Hepatocyte (in vitro differentiated cells): ENCODE results near the gene PIK3R5. TPM values are rescaled to one million over a fixed set of nuclear protein-coding genes. Genes with fewer than 3 reads are reported as not detected.

Experiments used
- DNase-seq: peaks from one replicate; pipeline ENCODE4 v3.0.0-alpha.2; 2016; ENCODE audit warnings: low spot score
- H2AFZ ChIP-seq: fragments of 200-600 bp; sonication (generic); 2 replicates; pipeline ENCODE4 v1.6.0; 2016; ENCODE audit warnings: antibody characterized with exemption, mild to moderate bottlenecking
- H3K27ac ChIP-seq: fragments of 200-600 bp; sonication (generic); 2 replicates; pipeline ENCODE4 v1.5.1; 2016; ENCODE audit warnings: mild to moderate bottlenecking
- H3K27me3 ChIP-seq: fragments of 200-600 bp; sonication (generic); 2 replicates; pipeline ENCODE4 v1.6.1; 2016
- H3K36me3 ChIP-seq: fragments of 200-600 bp; sonication (generic); replicated peaks from 2 replicates; pipeline ENCODE4 v1.5.1; 2016; ENCODE audit warnings: low read depth; ENCODE audit not compliant: insufficient read depth
- H3K4me1 ChIP-seq: fragments of 200-600 bp; sonication (generic); 2 replicates; pipeline ENCODE4 v1.5.1; 2016; ENCODE audit warnings: mild to moderate bottlenecking, moderate library complexity; ENCODE audit not compliant: insufficient read depth
- H3K4me2 ChIP-seq: fragments of 200-600 bp; sonication (generic); 2 replicates; pipeline ENCODE4 v1.6.0; 2016
- H3K4me3 ChIP-seq: fragments of 200-600 bp; sonication (generic); 2 replicates; pipeline ENCODE4 v1.5.1; 2016; ENCODE audit warnings: mild to moderate bottlenecking
- H3K79me2 ChIP-seq: fragments of 200-600 bp; sonication (generic); 2 replicates; pipeline ENCODE4 v1.6.0; 2017; ENCODE audit warnings: mild to moderate bottlenecking
- H3K9me2 ChIP-seq: fragments of 200-600 bp; sonication (generic); replicated peaks from 2 replicates; pipeline ENCODE4 v1.6.0; 2017; ENCODE audit warnings: mild to moderate bottlenecking; ENCODE audit not compliant: insufficient read depth
- H3K9me3 ChIP-seq: fragments of 200-600 bp; sonication (generic); 2 replicates; pipeline ENCODE4 v1.5.1; 2016; ENCODE audit warnings: low read depth, mild to moderate bottlenecking
- H4K20me1 ChIP-seq: fragments of 200-600 bp; sonication (generic); 2 replicates; pipeline ENCODE4 v1.6.0; 2016; ENCODE audit warnings: mild to moderate bottlenecking; ENCODE audit not compliant: insufficient read depth, poor library complexity, severe bottlenecking
- EZH2 ChIP-seq: fragments of 200-600 bp; sonication (generic); IDR thresholded peaks from 2 replicates; pipeline ENCODE4 v1.6.1; 2016; ENCODE audit warnings: antibody characterized with exemption, mild to moderate bottlenecking, borderline replicate concordance
- EZH2phosphoT487 ChIP-seq: fragments of 200-600 bp; sonication (generic); IDR thresholded peaks from one replicate; pipeline ENCODE4 v1.6.1; 2018; ENCODE audit warnings: antibody characterized with exemption, mild to moderate bottlenecking, low read depth, moderate library complexity; ENCODE audit not compliant: unreplicated experiment, severe bottlenecking
- WGBS: methylation state at CpG from one replicate; pipeline ENCODE4 v1.1.6; 2016; ENCODE audit warnings: low lambda C conversion rate; ENCODE audit errors: missing lambda C conversion rate; 5-methylcytosine and 5-hydroxymethylcytosine counted together
- polyA plus RNA-seq: library from polyadenylated mRNA; unstranded; fragments of >200 nt; fragmentation: Nextera tagmentation; extraction: Ambion mirVana; gene quantifications from 2 replicates; pipeline ENCODE4 v1.2.1, GENCODE V29; 2016
- total RNA-seq: library from RNA; depleted of rRNA; stranded (reverse); fragments of >200 nt; gene quantifications from 2 replicates; pipeline ENCODE4 v1.2.3, GENCODE V29; 2014
- TF ChIP-seq, protein P1 (sequence below): fragments of 200-600 bp; sonication (generic); IDR thresholded peaks from 2 replicates; pipeline ENCODE4 v1.5.1; 2016; ENCODE audit warnings: antibody characterized with exemption, mild to moderate bottlenecking; ENCODE audit not compliant: poor library complexity

The PIK3R5 gene
- total and polyA plus RNA-seq, 2 experiments from 2014 or later, result 2.6 TPM; not detected in 1

GRCh38 chr17:8946476-8946875 is 19.0 kb downstream of the PIK3R5 start:
- Histone ChIP-seq H3K4me2 (no peak overlapping the region), H3K4me3 (no peak overlapping the region), H3K36me3 (no peaks in the 10 kb centered on the region), H3K79me2 (no peaks in the 10 kb centered on the region), H3K27ac (no peak overlapping the region), H4K20me1 (no peaks in the 10 kb centered on the region), H3K4me1 (no peaks in the 10 kb centered on the region), H3K9me3 (no peaks in the 10 kb centered on the region), H2AFZ (no peak overlapping the region), H3K27me3 (peaks cover 9% of the 10 kb centered on the region), H3K9me2 (no peaks in the 10 kb centered on the region)
- no peak for DNase-seq
- TF ChIP-seq EZH2 (no peak), EZH2phosphoT487 (no peak)
- TF ChIP-seq, protein P1, sequence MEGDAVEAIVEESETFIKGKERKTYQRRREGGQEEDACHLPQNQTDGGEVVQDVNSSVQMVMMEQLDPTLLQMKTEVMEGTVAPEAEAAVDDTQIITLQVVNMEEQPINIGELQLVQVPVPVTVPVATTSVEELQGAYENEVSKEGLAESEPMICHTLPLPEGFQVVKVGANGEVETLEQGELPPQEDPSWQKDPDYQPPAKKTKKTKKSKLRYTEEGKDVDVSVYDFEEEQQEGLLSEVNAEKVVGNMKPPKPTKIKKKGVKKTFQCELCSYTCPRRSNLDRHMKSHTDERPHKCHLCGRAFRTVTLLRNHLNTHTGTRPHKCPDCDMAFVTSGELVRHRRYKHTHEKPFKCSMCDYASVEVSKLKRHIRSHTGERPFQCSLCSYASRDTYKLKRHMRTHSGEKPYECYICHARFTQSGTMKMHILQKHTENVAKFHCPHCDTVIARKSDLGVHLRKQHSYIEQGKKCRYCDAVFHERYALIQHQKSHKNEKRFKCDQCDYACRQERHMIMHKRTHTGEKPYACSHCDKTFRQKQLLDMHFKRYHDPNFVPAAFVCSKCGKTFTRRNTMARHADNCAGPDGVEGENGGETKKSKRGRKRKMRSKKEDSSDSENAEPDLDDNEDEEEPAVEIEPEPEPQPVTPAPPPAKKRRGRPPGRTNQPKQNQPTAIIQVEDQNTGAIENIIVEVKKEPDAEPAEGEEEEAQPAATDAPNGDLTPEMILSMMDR, result no peak
- 90% methylated on average over 6 of the region's 6 CpGs for WGBS

- WGBS, result 84% methylated on average over 8 of the region's 8 CpGs
- no peaks in the 10 kb centered on the region for H3K4me1 ChIP-seq
- H4K20me1 ChIP-seq, result no peaks in the 10 kb centered on the region
- no peak overlapping the region for H2AFZ ChIP-seq
- H3K27ac ChIP-seq, result no peak overlapping the region
- peaks cover 9% of the 10 kb centered on the region for H3K27me3 ChIP-seq
- H3K36me3 ChIP-seq, result no peaks in the 10 kb centered on the region
- DNase-seq, result no peak
- no peaks in the 10 kb centered on the region for H3K79me2 ChIP-seq
- no peaks in the 10 kb centered on the region for H3K9me3 ChIP-seq
- H3K4me2 ChIP-seq, result no peak overlapping the region
- no peak overlapping the region for H3K4me3 ChIP-seq
- TF ChIP-seq EZH2, result no peak
- TF ChIP-seq EZH2phosphoT487, result no peak
- TF ChIP-seq, protein P1, result no peak
- no peaks in the 10 kb centered on the region for H3K9me2 ChIP-seq
Measured at GRCh38 chr17:8946071-8946470, 19.4 kb downstream of the PIK3R5 start.

- H3K9me2 ChIP-seq, result no peaks in the 10 kb centered on the region
- no peaks in the 10 kb centered on the region for H3K4me1 ChIP-seq
- TF ChIP-seq EZH2 (no peak), EZH2phosphoT487 (no peak)
- TF ChIP-seq, protein P1, result no peak
- peaks cover 9% of the 10 kb centered on the region for H3K27me3 ChIP-seq
- no peak overlapping the region for H2AFZ ChIP-seq
- no peak overlapping the region for H3K27ac ChIP-seq
- no peak overlapping the region for H3K4me3 ChIP-seq
- no peaks in the 10 kb centered on the region for H3K9me3 ChIP-seq
- 93% methylated on average over 4 of the region's 4 CpGs for WGBS
- no peaks in the 10 kb centered on the region for H3K36me3 ChIP-seq
- H3K4me2 ChIP-seq, result no peak overlapping the region
- no peaks in the 10 kb centered on the region for H3K79me2 ChIP-seq
- DNase-seq, result no peak
- H4K20me1 ChIP-seq, result no peaks in the 10 kb centered on the region
Measured at GRCh38 chr17:8944748-8945147, 20.8 kb downstream of the PIK3R5 start.

- Histone ChIP-seq H3K27me3 (peaks cover 11% of the 10 kb centered on the region), H3K4me1 (no peaks in the 10 kb centered on the region), H3K4me3 (no peak overlapping the region), H3K27ac (no peak overlapping the region), H3K79me2 (no peaks in the 10 kb centered on the region), H3K9me3 (no peaks in the 10 kb centered on the region), H3K9me2 (no peaks in the 10 kb centered on the region), H2AFZ (no peak overlapping the region), H4K20me1 (no peaks in the 10 kb centered on the region), H3K4me2 (no peak overlapping the region), H3K36me3 (no peaks in the 10 kb centered on the region)
- DNase-seq, result no peak
- no peak for TF ChIP-seq EZH2phosphoT487
- TF ChIP-seq EZH2, result no peak
Measured at GRCh38 chr17:8944083-8944482, 21.4 kb downstream of the PIK3R5 start.
